Activated T-helper 1 cell treated with anti-CD3 and anti-CD28 coated beads, Interleukin-2, amount 50 U/mL, for 16 hours (primary cell): ENCODE measurements around the gene CASTOR2.
"Not testable (repeated sequence)": the region's sequence is repeated elsewhere in the genome, so short reads cannot be mapped to it uniquely, and the experiment has no call there.

Experiments
- DNase-seq, 2 donors: peaks; one replicate each; pipeline ENCODE4 v3.0.0-alpha.2; 2020; ENCODE audit warnings: low read depth in 1 of 2, low spot score in 1 of 2

The CASTOR2 gene

GRCh38 chr7:74964511-74965119 is at the start of gene CASTOR2:
CASTOR2 (plus strand) TSS chr7:74964705; CDS start chr7:74964986, 281 bp downstream.
- DNase-seq, result peak; percentile 54 to 66

- not testable (repeated sequence) for DNase-seq
These were observed 42.1 kb upstream of the CASTOR2 start for GRCh38 chr7:74922321-74922890.

GRCh38 chr7:74923644-74924043 is 40.9 kb upstream of the CASTOR2 start:
- DNase-seq, result not testable (repeated sequence)

GRCh38 chr7:74926968-74927367 is 37.5 kb upstream of the CASTOR2 start:
- DNase-seq, result not testable (repeated sequence)

GRCh38 chr7:74931563-74932328 is 32.8 kb upstream of the CASTOR2 start:
- not testable (repeated sequence) for DNase-seq

- DNase-seq, result not testable (repeated sequence)
These were observed 25.1 kb upstream of the CASTOR2 start for GRCh38 chr7:74939429-74939828.

- DNase-seq, result not testable (repeated sequence)
These were observed 23.0 kb upstream of the CASTOR2 start for GRCh38 chr7:74941302-74942069.

GRCh38 chr7:74943923-74944322 is 20.6 kb upstream of the CASTOR2 start:
- DNase-seq, result not testable (repeated sequence)

- not testable (repeated sequence) for DNase-seq
These were observed 16.8 kb upstream of the CASTOR2 start for GRCh38 chr7:74947741-74948140.

- not testable (repeated sequence) for DNase-seq
These were observed 10.7 kb upstream of the CASTOR2 start for GRCh38 chr7:74953774-74954173.

GRCh38 chr7:74958328-74958727 is 6.2 kb upstream of the CASTOR2 start:
- DNase-seq, result not testable (repeated sequence)

- not testable (repeated sequence) for DNase-seq
These were observed 598 bp upstream of the CASTOR2 start for GRCh38 chr7:74963704-74964510.

- not testable (repeated sequence) for DNase-seq
These were observed 1.8 kb downstream of the CASTOR2 start for GRCh38 chr7:74966208-74966854.

- DNase-seq, result not testable (repeated sequence)
These were observed 2.4 kb downstream of the CASTOR2 start for GRCh38 chr7:74966909-74967308.

- DNase-seq, result not testable (repeated sequence)
These were observed 6.9 kb downstream of the CASTOR2 start for GRCh38 chr7:74971431-74971830.

- not testable (repeated sequence) for DNase-seq
These were observed 7.9 kb downstream of the CASTOR2 start for GRCh38 chr7:74972377-74972776.

- not testable (repeated sequence) for DNase-seq
These were observed 11.5 kb downstream of the CASTOR2 start for GRCh38 chr7:74975959-74976358.

GRCh38 chr7:74977523-74977922 is 13.0 kb downstream of the CASTOR2 start:
- not testable (repeated sequence) for DNase-seq

GRCh38 chr7:74988436-74988835 is 23.9 kb downstream of the CASTOR2 start:
- DNase-seq, result not testable (repeated sequence)

GRCh38 chr7:74993121-74993520 is 28.6 kb downstream of the CASTOR2 start:
- DNase-seq, result no peak
